DND-41 (cell line): ENCODE results near the gene LIME1.

Source experiments
- ATAC-seq: fragments of 200-7000 bp; cut with Tn5 transposase; 3 replicates; pipeline ENCODE4 v1.9.1; 2021; ENCODE audit warnings: low read depth; ENCODE audit not compliant: insufficient read depth
- DNase-seq: peaks from one replicate; pipeline ENCODE4 v3.0.0-alpha.2; 2020
- H2AFZ ChIP-seq: 2 replicates; pipeline ENCODE4 v1.6.0; 2012; ENCODE audit warnings: low read depth, low read length
- H3K27ac ChIP-seq: 2 replicates; pipeline ENCODE4 v1.5.1; 2012; ENCODE audit warnings: low read length, inconsistent platforms
- H3K27me3 ChIP-seq: fragments of 200-600 bp; sonication (generic); 2 replicates; pipeline ENCODE4 v1.6.0; 2012; ENCODE audit warnings: low read length, mild to moderate bottlenecking, inconsistent platforms; ENCODE audit not compliant: insufficient read depth, poor library complexity
- H3K36me3 ChIP-seq: 2 replicates; pipeline ENCODE4 v1.5.1; 2012; ENCODE audit warnings: low read length, inconsistent platforms; ENCODE audit not compliant: insufficient read depth
- H3K4me1 ChIP-seq: 2 replicates; pipeline ENCODE4 v1.5.1; 2012; ENCODE audit warnings: mild to moderate bottlenecking, low read length; ENCODE audit not compliant: insufficient read depth
- H3K4me2 ChIP-seq: 2 replicates; pipeline ENCODE4 v1.6.0; 2012; ENCODE audit warnings: mild to moderate bottlenecking, moderate library complexity, low read length, inconsistent platforms; ENCODE audit not compliant: insufficient read depth
- H3K4me3 ChIP-seq, 2 experiments: fragments of 200-600 bp in 1 of 2; shearing (Covaris generic) in 1 of 2; 2 replicates each; pipeline ENCODE4 v1.5.1; 2012 to 2016; ENCODE audit warnings: inconsistent platforms in 2 of 2, low read length in 2 of 2, mild to moderate bottlenecking in 2 of 2, low read depth in 1 of 2, moderate library complexity in 1 of 2
- H3K79me2 ChIP-seq: 2 replicates; pipeline ENCODE4 v1.6.0; 2012; ENCODE audit warnings: low read length, inconsistent platforms; ENCODE audit not compliant: insufficient read depth
- H3K9ac ChIP-seq: 2 replicates; pipeline ENCODE4 v1.6.0; 2012; ENCODE audit warnings: low read depth, mild to moderate bottlenecking, inconsistent platforms, low read length, moderate library complexity
- H3K9me3 ChIP-seq: 2 replicates; pipeline ENCODE4 v1.5.1; 2012; ENCODE audit warnings: low read length, moderate library complexity, mild to moderate bottlenecking, inconsistent platforms; ENCODE audit not compliant: insufficient read depth, severe bottlenecking
- H4K20me1 ChIP-seq: 2 replicates; pipeline ENCODE4 v1.6.0; 2012; ENCODE audit warnings: low read length; ENCODE audit not compliant: insufficient read depth
- EZH2 ChIP-seq: IDR thresholded peaks from 3 replicates; pipeline ENCODE4 v1.6.1; 2012; ENCODE audit warnings: borderline replicate concordance, low read depth, mild to moderate bottlenecking, moderate library complexity, low read length, inconsistent platforms; ENCODE audit not compliant: severe bottlenecking
- TF ChIP-seq, protein P1 (sequence below): IDR thresholded peaks from 2 replicates; pipeline ENCODE4 v1.5.1; 2012; ENCODE audit warnings: borderline replicate concordance, low read length, moderate library complexity, mild to moderate bottlenecking; ENCODE audit not compliant: poor library complexity, severe bottlenecking; ENCODE audit errors: extremely low read depth

Gene LIME1

DNA sequence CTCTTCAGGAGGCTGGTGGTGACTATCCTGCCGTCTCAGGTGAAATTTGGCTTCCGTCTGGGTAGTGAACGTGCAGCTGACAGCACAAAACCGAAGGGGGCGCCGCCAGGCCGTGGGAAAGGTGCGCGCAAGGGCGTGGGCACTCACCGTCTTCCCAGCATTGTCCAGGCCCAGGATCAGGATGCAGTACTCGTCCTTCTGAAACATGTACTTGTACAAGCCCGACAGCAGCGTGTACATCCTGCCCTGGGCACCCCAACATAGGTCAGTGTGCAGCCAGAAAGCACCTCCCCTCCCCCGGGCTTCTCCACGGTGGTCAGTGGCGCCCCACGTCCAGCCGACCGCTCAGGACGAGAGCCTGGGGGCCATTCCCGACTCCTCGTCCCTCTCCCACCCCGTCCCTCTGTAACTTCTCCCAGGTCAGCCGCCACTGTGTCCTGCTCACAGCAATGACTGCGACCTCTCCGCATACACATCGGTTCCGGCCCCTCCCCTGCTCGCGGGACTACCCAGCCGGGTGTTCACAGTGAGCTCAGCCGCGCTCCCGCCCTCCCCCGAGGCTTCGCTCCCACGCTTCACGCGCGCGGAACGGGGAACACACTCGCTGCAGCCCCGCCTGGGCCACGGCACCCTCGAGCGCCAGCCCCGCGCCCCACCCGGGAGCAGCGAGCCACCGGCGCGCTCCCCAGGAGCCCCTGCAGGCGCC, 29.5 kb upstream of the LIME1 start:
- DNase-seq (peak; percentile 60), ATAC-seq (peak; percentile 58)
- H3K36me3 ChIP-seq = peaks cover 85% of the 10 kb centered on the region
- peak overlapping the region; percentile 81 for H3K9ac ChIP-seq
- no peak for TF ChIP-seq EZH2
- TF ChIP-seq, protein P1, sequence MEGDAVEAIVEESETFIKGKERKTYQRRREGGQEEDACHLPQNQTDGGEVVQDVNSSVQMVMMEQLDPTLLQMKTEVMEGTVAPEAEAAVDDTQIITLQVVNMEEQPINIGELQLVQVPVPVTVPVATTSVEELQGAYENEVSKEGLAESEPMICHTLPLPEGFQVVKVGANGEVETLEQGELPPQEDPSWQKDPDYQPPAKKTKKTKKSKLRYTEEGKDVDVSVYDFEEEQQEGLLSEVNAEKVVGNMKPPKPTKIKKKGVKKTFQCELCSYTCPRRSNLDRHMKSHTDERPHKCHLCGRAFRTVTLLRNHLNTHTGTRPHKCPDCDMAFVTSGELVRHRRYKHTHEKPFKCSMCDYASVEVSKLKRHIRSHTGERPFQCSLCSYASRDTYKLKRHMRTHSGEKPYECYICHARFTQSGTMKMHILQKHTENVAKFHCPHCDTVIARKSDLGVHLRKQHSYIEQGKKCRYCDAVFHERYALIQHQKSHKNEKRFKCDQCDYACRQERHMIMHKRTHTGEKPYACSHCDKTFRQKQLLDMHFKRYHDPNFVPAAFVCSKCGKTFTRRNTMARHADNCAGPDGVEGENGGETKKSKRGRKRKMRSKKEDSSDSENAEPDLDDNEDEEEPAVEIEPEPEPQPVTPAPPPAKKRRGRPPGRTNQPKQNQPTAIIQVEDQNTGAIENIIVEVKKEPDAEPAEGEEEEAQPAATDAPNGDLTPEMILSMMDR = peak; percentile 62
- peak overlapping the region; percentile 59 to 84 for H3K4me3 ChIP-seq
- H3K27ac ChIP-seq = peak overlapping the region; percentile 89
- H3K4me1 ChIP-seq = peaks cover 48% of the 10 kb centered on the region
- peaks cover 66% of the 10 kb centered on the region for H4K20me1 ChIP-seq
- no peaks in the 10 kb centered on the region for H3K9me3 ChIP-seq
- peak overlapping the region; percentile 77 for H2AFZ ChIP-seq
- peaks cover 73% of the 10 kb centered on the region for H3K79me2 ChIP-seq
- peak overlapping the region; percentile 97 for H3K4me2 ChIP-seq
- H3K27me3 ChIP-seq = no peaks in the 10 kb centered on the region

DNA sequence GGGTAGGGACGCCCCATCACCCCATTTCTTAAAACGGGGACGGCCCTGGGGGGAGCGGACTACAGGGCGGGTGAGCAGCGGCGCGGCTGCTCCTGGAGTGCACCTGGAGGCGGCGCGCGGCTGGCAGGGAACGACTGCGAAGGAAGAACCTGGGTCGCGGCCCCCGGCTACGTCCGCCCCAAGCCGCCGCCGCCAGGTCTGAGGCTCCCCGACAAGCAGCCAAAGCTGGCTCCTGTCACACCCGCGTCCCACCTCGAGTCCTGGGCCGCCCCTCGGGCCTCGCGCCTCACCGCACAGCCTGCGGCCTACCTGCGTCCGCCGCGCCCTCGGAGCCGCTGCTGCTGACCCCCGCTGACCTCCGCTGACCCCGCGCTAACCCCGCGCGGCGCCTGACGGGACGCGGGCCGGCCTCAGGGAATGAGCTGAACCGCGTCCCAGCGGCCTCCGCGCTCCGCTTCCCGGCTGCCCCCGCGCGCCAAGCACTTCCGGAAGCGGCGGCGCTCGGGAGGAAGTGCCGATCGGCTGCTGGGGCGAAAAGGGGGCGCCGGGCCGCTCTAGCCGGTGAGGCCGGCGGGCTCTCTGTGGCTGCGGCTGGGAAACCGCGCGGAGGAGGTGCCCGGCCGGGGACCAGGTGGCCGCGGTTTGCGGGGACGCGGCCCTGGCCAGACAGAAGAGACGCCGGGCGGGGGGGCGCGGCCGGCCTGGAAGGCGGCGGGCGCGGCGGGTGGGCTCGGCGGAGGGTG, 28.7 kb upstream of the LIME1 start, which contains the start of the genes ARFRP1 and ZGPAT:
TSS of gene ARFRP1 (minus strand) at position 419 of the 743 bp plus-strand sequence. CDS start 885 bp downstream, outside the sequence.
TSS of gene ZGPAT (plus strand) at position 482 of the 743 bp plus-strand sequence. CDS start 542 bp downstream, outside the sequence.
- peaks cover 86% of the 10 kb centered on the region for H3K36me3 ChIP-seq

DNA sequence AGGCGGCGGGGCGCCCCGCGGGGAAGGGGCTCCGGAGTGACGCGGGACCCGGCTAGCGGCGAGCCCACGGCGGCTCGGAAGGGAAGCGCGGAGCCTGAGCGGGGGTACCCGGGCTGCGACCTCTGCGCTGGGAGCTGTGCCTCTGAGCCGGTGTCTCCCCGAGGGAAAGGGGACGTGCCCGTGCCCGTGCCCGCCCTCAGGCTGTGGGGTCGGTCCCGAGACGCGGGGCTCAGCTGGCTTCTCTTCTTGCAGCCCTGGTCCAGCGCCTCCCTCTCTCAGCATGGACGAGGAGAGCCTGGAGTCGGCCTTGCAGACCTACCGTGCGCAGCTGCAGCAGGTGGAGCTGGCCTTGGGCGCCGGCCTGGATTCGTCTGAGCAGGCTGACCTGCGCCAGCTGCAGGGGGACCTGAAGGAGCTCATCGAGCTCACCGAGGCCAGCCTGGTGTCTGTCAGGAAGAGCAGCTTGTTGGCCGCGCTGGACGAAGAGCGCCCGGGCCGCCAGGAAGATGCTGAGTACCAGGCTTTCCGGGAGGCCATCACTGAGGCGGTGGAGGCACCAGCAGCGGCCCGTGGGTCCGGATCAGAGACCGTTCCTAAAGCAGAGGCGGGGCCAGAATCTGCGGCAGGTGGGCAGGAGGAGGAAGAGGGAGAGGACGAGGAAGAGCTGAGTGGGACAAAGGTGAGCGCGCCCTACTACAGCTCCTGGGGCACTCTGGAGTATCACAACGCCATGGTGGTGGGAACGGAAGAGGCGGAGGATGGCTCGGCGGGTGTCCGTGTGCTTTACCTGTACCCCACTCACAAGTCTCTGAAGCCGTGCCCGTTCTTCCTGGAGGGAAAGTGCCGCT, 27.9 kb upstream of the LIME1 start:
- Histone ChIP-seq H3K9ac (peak overlapping the region; percentile 81), H3K36me3 (peaks cover 86% of the 10 kb centered on the region), H4K20me1 (peaks cover 51% of the 10 kb centered on the region), H3K27me3 (no peaks in the 10 kb centered on the region), H3K4me2 (peak overlapping the region; percentile 97), H3K27ac (peak overlapping the region; percentile 59), H3K79me2 (peaks cover 88% of the 10 kb centered on the region), H3K4me3 (peak overlapping the region; percentile 59 to 84; a peak in 3 of 4 replicates), H3K4me1 (peaks cover 48% of the 10 kb centered on the region), H2AFZ (peak overlapping the region; percentile 63; the same call in 1 of the 2 replicates), H3K9me3 (no peaks in the 10 kb centered on the region)
- DNase-seq (no peak), ATAC-seq (no peak; the same call in 2 of the 3 replicates)
- TF ChIP-seq EZH2 = no peak
- TF ChIP-seq, protein P1 = no peak

More for the DNA sequence above, 28.7 kb upstream of the LIME1 start, which contains the start of the genes ARFRP1 and ZGPAT:
- ATAC-seq (peak; percentile 90), DNase-seq (peak; percentile 91)
- peak within 1 kb of the TSS; percentile 59 to 84 for H3K4me3 ChIP-seq
- H3K27ac ChIP-seq = peak within 1 kb of the TSS; percentile 89
- H3K27me3 ChIP-seq = no peaks in the 10 kb centered on the region
- peak within 1 kb of the TSS; percentile 81 for H3K9ac ChIP-seq
- peaks cover 48% of the 10 kb centered on the region for H3K4me1 ChIP-seq
- TF ChIP-seq, protein P1 = no peak
- no peak for TF ChIP-seq EZH2
- peaks cover 58% of the 10 kb centered on the region for H4K20me1 ChIP-seq
- H3K4me2 ChIP-seq = peak within 1 kb of the TSS; percentile 97
- no peaks in the 10 kb centered on the region for H3K9me3 ChIP-seq
- H3K79me2 ChIP-seq = peaks cover 80% of the 10 kb centered on the region
- H2AFZ ChIP-seq = peak within 1 kb of the TSS; percentile 77
